ENCODE results near the gene TEX9.

The TEX9 gene

DNA sequence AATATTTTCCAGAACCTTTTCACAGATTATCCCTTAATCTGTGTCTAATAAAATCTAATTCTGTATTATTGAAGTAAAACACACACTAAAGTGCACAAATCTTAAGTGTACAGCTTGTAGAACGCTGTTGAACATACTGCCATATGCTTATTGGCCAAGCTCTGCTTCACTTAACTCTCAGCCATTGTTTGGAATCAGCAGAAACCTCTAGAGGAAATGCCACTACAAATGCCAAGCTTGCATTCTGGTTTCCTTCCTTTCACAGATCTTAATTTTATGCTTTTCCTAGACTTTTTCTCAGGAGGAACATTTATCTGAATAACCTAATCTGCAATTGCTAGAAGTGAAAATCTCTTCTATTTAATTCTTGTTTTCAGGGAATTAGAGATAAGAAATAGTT lies 89.6 kb downstream of the TEX9 start:
- no peak for DNase-seq
- no peak for TF ChIP-seq GATA1 (IDR thresholded peaks at IDR 0.05; ENCODE audit: low read depth, low read length)
- no peak for TF ChIP-seq POLR2A (IDR thresholded peaks at IDR 0.05; ENCODE audit: low read length)

- TF ChIP-seq GATA1 (IDR thresholded peaks at IDR 0.05; ENCODE audit: low read depth, low read length) (no peak), POLR2A (IDR thresholded peaks at IDR 0.05; ENCODE audit: low read length) (no peak)
- DNase-seq, result no peak
Observed at GRCh38 chr15:56456229-56456628, 91.0 kb downstream of the TEX9 start.

DNA sequence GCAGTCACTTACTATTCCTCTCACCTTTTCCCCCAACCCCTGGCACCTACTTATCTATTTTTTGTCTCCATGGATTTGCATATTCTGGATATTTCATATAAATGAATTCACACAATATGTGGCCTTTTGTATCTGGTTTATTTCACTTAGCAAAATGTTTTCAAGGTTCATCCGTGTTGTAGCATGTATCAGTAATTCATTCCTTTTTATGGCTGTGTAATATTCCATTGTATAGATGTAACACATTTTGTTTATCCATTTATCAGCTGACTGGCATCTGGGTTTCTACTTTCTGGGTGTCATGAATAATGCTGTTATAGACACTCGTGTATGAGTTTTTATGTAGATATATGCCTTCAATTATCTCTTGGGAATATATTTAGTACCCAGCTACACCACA lies 93.9 kb downstream of the TEX9 start:
- DNase-seq, result peak in 1 of 2 experiments; percentile 28
- no peak for TF ChIP-seq GATA1 (IDR thresholded peaks at IDR 0.05; ENCODE audit: low read depth, low read length)

GRCh38 chr15:56460071-56460470 lies 94.8 kb downstream of the TEX9 start:
- TF ChIP-seq POLR2A (IDR thresholded peaks at IDR 0.05; ENCODE audit: low read length) (no peak), GATA1 (IDR thresholded peaks at IDR 0.05; ENCODE audit: low read depth, low read length) (no peak)
- no peak for DNase-seq

- TF ChIP-seq POLR2A (IDR thresholded peaks at IDR 0.05; ENCODE audit: low read length), result no peak
- no peak for TF ChIP-seq GATA1 (IDR thresholded peaks at IDR 0.05; ENCODE audit: low read depth, low read length)
- DNase-seq, result no peak
Observed at GRCh38 chr15:56460947-56461346, 95.7 kb downstream of the TEX9 start.

GRCh38 chr15:56464893-56465520 lies 99.8 kb downstream of the TEX9 start, which contains the start of gene MNS1:
Gene MNS1 (minus strand): TSS chr15:56465137. CDS start chr15:56464972, 165 bp downstream.
- DNase-seq, result peak; percentile 96 to 98
- TF ChIP-seq GATA1 (IDR thresholded peaks at IDR 0.05; ENCODE audit: low read depth, low read length) (no peak), POLR2A (IDR thresholded peaks at IDR 0.05; ENCODE audit: low read length) (peak; percentile 89)

- TF ChIP-seq POLR2A (IDR thresholded peaks at IDR 0.05; ENCODE audit: low read length) (no peak), GATA1 (IDR thresholded peaks at IDR 0.05; ENCODE audit: low read depth, low read length) (no peak)
- DNase-seq, result no peak
Observed at GRCh38 chr15:56467616-56468015, 102.4 kb downstream of the TEX9 start.

DNA sequence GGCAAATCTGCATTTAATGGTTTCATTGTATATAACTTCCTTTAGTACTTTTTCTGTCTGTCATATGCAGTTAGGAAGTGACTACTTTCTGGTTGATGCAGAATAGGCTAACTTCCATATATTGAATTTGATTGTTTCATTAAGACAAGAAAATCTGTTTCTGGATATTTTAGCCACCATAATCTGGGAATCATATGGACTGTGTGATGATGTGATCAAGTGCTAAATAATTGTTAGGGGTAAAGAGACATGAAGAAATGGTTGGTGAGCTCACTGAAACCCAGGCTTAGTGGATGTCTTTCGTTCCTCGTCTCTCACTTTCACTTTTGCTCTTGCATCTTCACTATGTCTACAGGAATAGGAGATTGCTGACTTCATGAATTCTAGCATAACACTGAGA lies 103.2 kb downstream of the TEX9 start:
- peak; percentile 76 to 80 for DNase-seq
- TF ChIP-seq POLR2A (IDR thresholded peaks at IDR 0.05; ENCODE audit: low read length) (peak; percentile 20), GATA1 (IDR thresholded peaks at IDR 0.05; ENCODE audit: low read depth, low read length) (no peak)

- TF ChIP-seq GATA1 (IDR thresholded peaks at IDR 0.05; ENCODE audit: low read depth, low read length) (no peak), POLR2A (IDR thresholded peaks at IDR 0.05; ENCODE audit: low read length) (no peak)
Observed at GRCh38 chr15:56469483-56469882, 104.3 kb downstream of the TEX9 start.

DNA sequence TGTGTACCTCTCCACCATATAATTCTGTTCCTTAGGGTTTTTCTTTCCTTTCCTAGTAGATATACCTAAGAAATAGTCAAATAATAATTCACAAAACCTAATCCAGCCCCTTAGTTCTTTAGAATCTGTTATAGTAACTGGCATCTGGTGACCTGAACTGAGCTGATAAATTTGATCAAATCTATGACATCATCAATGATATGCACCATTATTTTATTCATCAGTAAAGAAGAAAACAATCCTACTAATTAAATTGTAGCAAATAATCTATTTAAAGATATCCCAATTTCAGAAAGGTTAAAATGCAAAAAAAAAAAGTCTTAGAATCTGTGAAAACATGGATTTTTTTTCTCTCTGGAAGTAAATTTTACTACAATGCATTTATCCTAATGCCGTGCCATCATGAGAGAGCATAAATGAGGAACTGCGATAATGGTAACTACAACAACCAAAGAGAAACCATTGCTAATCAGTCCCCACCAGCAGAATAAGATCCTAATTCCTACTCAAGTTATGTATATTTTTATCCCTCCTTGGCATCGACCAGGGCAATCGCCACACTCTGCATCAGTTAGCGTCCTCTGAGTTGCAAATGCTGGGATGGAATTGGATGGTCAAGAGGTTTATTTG lies 106.3 kb downstream of the TEX9 start:
- DNase-seq, result peak in 1 of 2 experiments; percentile 4
- no peak for TF ChIP-seq GATA1 (IDR thresholded peaks at IDR 0.05; ENCODE audit: low read depth, low read length)
- TF ChIP-seq POLR2A (IDR thresholded peaks at IDR 0.05; ENCODE audit: low read length), result no peak

More at GRCh38 chr15:56469483-56469882, 104.3 kb downstream of the TEX9 start:
- DNase-seq, result no peak

DNA sequence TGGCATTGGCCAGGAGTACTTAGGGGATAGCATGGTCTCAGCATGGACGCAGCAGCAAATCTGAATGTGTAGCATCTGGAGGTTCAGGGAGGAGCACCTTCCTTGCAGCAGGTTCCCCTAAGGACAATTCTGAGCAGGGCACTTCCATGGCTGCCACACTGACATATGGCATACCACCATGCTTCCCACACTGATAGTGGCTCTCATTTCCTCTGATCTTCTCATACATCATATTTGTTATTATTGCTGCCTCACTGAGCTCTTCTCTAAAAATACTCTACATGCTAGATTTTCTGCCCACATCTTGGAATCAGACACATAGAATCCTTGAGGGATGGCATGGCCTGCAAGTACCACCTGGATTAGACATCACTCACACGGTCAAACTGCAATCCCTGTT lies 107.1 kb downstream of the TEX9 start:
- no peak for DNase-seq
- no peak for TF ChIP-seq POLR2A (IDR thresholded peaks at IDR 0.05; ENCODE audit: low read length)
- TF ChIP-seq GATA1 (IDR thresholded peaks at IDR 0.05; ENCODE audit: low read depth, low read length), result no peak

- no peak for TF ChIP-seq POLR2A (IDR thresholded peaks at IDR 0.05; ENCODE audit: low read length)
- no peak for TF ChIP-seq GATA1 (IDR thresholded peaks at IDR 0.05; ENCODE audit: low read depth, low read length)
- DNase-seq, result no peak
Observed at GRCh38 chr15:56473017-56473416, 107.8 kb downstream of the TEX9 start.

- no peak for DNase-seq
- TF ChIP-seq GATA1 (IDR thresholded peaks at IDR 0.05; ENCODE audit: low read depth, low read length), result no peak
- no peak for TF ChIP-seq POLR2A (IDR thresholded peaks at IDR 0.05; ENCODE audit: low read length)
Observed at GRCh38 chr15:56475351-56475750, 110.1 kb downstream of the TEX9 start.

Measured in erythroblast (primary cell).